HTERT RPE-1 (cell line): ENCODE data around the gene LRP3.
"Not testable (repeated sequence)": the region's sequence is repeated elsewhere in the genome, so short reads cannot be mapped to it uniquely, and the experiment has no call there.

Experiments
- in situ Hi-C: fragments of 300-500 bp; cut with MboI; formaldehyde crosslinking; loops from 4 replicates; pipeline ENCODE4 v1.14.3; 2020; ENCODE audit warnings: low sequenced_read_pairs

LRP3 gene, protein sequence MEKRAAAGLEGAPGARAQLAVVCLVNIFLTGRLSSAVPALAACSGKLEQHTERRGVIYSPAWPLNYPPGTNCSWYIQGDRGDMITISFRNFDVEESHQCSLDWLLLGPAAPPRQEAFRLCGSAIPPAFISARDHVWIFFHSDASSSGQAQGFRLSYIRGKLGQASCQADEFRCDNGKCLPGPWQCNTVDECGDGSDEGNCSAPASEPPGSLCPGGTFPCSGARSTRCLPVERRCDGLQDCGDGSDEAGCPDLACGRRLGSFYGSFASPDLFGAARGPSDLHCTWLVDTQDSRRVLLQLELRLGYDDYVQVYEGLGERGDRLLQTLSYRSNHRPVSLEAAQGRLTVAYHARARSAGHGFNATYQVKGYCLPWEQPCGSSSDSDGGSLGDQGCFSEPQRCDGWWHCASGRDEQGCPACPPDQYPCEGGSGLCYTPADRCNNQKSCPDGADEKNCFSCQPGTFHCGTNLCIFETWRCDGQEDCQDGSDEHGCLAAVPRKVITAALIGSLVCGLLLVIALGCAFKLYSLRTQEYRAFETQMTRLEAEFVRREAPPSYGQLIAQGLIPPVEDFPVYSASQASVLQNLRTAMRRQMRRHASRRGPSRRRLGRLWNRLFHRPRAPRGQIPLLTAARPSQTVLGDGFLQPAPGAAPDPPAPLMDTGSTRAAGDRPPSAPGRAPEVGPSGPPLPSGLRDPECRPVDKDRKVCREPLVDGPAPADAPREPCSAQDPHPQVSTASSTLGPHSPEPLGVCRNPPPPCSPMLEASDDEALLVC

DNA sequence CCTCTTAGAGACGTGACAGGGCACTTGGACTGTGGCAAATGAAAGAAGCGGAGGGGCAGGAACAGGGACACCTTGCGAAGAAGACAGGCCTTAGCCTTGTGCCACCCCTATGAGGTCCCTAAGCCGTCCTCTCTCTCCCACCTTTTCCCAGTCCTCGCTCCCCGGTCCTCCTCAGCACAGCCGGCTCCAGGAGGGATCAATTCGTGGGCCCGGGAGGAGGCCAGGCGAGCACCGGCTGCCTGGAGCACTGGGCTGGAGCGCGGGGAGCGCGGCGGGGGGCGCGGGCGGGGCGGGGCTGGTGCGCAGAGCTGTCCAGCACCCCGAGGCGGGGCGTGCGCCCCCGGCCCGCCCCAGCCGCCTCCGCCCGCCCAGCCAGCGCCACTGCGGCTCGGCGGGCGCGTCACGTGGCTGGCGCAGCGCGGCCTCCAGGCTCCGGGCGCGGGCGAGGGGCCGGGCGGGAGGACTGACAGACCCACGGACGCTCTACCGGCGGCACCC lies at the start of gene LRP3:
LRP3 (plus strand) TSS at position 466 of the 498 bp plus-strand sequence. CDS start 456 bp downstream, outside the sequence.
- in situ Hi-C loops, result no loop called here

DNA sequence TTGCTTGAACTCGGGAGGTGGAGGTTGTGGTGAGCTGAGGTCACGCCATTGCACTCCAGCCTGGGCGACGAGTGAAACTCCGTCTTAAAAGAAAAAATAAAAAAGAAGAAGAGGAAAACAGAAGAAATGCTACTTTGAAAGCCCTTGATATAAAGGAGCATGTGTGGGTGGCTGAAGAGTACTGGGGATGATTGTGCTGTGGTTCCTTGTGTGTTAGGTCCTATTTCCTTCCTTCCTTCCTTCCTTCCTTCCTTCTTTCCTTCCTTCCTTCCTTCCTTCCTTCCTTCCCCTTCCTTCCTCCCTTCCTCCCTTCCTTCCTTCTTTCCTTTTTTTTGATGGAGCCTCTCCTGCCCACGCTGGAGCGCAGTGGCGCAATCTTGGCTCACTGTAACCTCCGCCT lies 47.9 kb upstream of the LRP3 start:
- in situ Hi-C loops, result no loop called here

DNA sequence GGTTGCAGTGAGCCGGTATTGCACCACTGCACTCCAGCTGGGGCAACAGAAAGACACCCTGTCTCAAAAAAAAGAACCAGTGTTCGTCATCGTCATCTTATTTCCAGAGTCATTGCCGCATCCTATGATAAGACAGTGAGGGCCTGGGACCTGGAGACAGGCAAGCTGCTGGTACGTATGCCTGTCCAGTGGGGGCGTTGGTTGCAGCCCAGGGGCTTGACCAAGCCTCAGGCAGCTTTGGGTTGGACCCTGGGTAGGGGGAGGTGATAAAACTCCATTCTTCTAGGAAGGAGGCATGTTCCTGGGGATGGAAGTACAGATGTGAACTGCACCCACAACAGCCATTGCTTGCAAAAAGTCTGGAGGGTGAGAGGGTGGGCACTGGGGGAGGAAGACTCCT lies 46.6 kb upstream of the LRP3 start:
- in situ Hi-C loops, result no loop called here

DNA sequence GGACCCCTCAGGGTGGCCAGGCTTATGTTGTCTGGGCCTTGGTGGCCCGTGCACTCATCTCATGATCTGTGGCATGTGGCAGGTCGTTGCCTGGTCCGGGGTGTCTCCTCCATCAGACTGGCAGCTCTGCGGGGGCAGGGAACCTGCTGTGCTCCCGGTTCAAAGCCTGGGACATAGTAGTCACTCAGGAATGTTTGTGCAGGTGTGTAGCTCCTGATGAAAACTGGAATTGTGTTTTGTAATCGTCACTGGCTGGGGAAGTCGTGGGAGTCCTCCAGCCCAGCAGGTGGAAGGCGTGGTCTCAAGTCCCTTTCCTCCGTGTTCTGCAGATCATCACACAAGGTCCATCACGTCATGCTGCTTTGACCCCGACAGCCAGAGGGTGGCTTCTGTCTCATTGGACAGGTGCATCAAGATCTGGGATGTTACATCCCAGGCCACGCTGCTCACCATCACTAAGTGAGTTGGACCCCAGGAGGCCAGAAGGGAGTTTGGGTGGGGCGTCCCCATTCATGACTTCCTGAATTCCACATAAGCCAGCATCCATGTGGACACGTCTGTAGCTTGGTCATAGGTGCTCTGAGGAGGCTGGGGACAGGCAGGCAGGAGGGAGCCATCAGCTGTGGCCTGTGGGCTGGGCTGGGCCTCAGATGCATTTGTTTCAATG lies 43.1 kb upstream of the LRP3 start:
- in situ Hi-C loops, result no loop called here

DNA sequence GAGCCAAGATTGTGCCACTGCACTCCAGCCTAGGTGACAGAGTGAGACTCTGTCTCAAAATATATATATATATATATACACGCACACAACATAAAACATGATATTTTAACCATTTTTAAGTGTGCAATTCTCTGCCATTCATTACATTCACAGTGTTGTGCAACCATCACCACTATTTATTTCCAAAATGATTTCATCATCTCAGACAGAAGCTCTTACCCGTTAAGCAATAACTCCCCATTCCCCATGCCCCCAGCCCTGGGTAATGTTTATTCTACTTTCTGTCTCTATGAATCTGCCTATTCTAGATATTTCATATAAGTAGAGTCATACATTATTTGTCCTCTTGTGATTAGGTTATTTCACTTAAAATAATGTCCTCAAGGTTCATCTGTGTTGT lies 42.0 kb upstream of the LRP3 start:
- in situ Hi-C loops, result no loop called here

DNA sequence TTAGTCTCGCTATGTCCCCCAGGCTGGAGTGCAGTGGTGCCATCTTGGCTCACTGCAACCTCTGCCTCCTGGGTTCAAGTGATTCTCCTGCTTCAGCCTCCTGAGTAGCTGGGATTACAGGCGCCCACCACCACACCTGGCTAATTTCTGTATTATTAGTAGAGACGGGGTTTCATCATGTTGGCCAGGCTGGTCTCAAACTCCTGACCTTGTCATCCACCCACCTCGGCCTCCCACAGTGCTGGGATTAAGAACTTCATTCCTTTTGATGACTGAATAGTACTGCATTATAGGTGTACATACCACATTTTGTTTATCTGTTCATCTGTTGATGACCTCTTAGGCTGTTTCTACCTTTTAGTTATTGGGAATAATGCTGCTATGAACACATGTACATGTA lies 41.5 kb upstream of the LRP3 start:
- in situ Hi-C loops, result not testable (repeated sequence)

DNA sequence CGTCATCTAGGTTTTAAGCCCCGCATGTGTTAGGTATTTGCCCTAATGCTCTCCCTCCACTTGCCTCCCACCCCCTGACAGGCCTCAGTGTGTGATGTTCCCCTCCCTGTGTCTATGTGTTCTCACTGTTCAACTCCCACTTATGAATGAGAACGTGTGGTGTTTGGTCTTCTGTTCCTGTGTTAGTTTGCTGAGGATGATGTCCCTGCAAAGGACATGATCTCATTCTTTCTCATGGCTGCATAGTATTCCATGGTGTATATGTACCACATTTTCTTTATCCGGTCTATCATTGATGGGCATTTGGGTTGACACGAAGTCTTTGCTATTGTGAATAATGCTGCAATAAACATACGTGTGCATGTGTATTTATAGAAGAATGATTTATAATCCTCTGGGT lies 39.8 kb upstream of the LRP3 start:
- in situ Hi-C loops, result not testable (repeated sequence)

DNA sequence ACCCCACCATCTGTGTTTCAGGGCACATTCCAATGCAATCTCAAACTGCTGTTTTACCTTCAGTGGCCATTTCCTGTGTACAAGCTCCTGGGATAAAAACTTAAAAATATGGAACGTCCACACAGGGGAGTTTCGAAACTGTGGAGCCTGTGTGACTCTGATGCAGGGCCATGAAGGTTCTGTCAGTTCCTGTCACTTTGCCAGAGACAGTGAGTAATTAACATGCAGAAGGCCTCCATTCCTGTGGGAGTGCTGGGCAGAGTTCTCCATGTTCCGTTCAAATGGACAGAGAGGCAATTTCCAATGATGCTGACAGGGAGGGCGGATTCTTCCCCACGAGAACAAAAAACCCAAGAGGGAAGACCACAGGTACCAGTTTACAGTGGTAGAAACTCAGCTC lies 37.8 kb upstream of the LRP3 start:
- in situ Hi-C loops, result no loop called here

DNA sequence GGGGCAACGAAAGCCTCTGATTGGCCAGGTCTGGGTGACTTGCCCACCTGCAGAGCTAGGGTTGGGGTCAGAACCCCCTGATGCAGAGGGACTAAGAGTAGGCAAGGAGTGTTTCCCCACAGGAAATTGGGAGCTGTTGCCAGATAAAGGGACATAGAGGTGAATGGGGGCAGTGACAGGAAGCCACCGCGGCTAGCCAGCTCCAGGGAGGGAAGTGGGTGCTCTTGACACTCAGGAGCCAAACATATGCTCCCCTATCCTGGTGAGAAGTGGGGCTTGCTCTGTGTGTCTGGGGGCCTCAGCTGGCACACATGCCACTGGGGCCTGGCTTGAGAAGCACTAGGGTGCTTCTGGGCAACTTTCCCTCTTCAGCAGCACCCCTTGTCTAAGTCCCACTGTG lies 36.2 kb upstream of the LRP3 start:
- in situ Hi-C loops, result no loop called here

DNA sequence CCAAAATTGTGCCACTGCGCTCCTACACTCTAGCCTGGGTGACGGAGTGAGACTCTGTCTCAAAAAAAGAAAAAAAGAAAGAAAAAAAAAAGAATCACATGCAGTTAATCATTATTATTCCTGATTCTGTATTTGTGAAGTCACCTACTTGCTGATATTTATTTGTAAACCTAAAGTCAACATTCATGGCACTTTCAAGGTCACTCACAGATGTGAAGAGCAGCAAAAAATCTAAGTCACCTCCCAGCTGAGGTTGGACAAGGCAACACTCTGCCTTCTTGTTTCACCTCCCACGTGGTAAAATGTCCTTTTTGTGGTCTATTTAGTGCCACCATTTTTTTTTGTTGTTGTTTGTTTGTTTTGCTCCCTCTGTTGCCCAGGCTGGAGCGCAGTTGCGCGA lies 35.8 kb upstream of the LRP3 start:
- in situ Hi-C loops, result no loop called here

DNA sequence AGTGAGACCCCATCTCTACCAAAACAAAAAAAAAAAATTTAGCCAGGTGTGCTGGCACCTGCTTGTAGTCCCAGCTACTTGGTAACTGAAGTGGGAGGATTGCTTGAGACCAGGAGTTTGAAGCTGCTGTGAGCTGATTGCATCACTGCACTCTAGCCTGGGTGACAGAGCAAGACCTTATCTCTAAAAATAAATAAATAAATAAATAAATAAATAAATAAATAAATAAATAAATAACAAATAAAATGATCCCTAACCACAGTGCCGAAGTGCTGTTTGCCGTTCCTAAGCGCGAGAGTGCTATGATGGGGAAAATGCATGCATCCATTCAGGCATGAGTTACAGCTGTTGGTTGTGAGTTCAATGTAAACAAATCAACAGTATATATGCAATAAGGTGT lies 35.0 kb upstream of the LRP3 start:
- in situ Hi-C loops, result no loop called here

DNA sequence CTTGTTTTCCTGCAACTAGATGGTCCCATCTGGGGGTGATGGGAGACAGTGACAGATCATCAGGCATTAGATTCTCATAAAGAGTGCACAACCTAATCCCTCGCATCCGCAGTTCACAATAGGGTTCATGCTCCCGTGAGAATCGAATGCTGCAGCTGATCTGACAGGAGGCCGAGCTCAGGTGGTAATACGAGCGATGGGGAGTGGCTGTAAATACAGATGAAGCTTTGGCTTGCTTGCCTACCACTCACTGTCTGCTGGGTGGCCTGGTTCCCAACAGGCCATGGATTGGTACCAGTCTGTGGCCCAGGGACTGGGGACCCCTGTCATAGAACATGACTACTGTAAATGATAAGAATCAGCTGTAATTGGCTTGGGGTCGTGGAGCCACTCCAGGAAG lies 34.2 kb upstream of the LRP3 start:
- in situ Hi-C loops, result no loop called here

DNA sequence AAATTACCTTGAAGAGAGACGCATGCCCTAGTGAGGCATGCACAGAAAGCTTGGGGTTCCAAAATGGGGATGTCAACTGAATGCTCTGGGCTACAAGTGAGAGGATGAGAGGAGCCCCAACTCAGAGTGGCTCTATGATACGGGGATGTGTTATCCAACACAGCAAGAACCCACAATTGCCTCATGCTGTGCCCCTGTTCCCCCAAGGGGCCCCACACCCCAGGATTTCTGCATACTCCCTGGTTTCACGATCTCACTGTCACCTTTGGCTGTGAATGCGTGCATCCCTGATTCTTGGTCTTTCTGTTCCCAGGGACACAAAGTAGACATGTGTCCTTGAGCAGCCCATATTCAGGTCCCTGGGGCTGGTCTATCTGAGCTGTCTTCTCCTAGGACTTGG lies 32.9 kb upstream of the LRP3 start:
- in situ Hi-C loops, result no loop called here

DNA sequence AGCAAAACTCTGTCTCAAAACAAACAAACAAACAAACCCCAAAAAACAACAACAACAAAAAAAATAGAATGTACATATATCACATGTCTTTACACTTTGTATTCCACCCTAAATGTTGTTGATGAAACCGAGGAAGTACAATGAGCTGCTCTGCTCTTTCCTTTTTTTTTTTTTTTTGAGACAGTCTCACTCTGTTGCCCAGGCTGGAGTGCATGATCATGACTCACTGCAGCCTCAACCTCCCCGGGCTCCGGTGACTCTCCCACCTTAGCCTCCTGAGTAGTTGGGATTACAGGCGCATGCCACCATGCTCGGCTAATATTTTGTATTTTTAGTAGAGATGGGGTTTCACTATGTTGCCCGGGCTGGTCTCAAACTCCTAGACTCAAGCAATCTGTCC lies 30.6 kb upstream of the LRP3 start:
- in situ Hi-C loops, result no loop called here

DNA sequence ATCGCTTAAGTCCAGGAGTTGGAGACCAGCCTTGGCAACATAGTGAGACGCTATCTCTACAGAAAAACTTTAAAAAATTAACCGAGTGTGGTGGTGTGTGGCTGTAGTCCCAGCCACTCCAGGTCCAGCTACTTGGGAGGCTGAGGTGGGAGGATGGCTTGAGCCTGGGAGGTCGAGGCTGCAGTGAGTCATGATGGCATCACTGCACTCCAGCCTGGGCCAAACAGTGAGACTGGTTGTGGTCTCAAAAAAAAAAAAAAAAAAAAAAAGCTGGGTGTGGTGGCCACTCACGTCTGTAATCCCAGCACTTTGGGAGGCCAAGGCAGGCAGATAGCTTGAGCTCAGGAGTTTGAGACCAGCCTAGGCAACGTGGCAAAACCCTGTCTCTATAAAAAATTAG lies 28.1 kb upstream of the LRP3 start:
- in situ Hi-C loops, result not testable (repeated sequence)

DNA sequence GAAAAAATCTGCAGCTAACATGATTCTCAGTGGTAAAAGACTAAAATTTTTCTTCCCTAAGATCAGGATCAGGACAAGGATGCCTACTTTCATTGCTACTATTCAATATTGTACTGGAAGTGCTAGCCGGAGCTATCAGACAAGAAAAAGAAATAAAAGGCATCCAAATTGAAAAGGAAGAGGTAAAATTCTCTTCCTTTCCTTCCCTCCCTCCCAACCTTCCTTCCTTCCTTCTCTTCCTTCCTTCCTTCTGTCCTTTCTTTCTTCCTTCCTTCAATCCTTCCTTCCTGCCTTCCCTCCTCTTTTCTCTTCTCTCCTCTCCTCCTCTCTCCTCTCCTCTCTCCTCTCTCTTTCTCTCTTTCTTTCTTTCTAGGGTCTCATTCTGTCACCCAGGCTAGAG lies 26.7 kb upstream of the LRP3 start:
- in situ Hi-C loops, result no loop called here

DNA sequence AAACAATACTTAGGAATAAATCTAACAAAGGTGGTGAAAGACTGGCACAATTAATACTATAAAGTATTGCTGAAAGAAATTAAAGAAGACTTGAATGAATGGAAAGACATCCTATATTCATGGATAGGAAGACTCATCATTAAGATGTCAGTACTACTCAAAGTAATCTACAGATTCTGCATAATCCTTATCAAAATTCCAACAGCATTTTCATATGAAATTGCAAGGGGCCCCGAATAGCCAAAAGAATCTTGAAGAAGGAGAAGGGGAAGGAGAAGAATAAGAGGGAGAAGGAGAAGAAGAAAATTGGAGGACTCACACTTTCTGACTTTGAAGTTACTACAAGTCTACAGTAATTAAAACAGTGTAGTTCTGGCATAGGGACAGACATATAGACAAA lies 25.6 kb upstream of the LRP3 start:
- in situ Hi-C loops, result no loop called here

DNA sequence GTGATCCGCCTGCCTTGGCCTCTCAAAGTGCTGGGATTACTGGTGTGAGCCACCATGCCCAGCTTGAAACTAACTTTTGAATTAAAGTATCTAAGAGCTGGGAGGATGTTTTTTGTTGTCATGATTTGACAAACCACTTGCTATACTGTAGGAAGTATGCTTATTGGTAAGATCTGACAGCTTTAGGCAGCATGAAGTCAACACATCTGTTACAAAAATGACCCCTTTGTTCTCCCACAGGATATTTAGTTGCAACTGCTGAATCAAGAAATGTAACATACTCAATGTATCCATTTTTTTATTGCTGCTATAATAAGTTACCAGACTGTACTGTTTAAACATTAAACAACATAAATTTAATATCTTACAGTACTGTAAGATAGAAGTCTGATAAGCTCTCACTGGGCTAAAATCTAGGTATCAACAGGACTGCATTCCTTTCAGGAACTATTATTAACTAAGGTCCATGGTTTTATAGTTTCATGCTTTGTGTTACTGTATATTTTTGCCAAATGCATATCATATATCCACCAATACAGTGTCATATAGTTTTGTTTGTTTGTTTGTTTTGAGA lies 22.8 kb upstream of the LRP3 start:
- in situ Hi-C loops, result no loop called here

DNA sequence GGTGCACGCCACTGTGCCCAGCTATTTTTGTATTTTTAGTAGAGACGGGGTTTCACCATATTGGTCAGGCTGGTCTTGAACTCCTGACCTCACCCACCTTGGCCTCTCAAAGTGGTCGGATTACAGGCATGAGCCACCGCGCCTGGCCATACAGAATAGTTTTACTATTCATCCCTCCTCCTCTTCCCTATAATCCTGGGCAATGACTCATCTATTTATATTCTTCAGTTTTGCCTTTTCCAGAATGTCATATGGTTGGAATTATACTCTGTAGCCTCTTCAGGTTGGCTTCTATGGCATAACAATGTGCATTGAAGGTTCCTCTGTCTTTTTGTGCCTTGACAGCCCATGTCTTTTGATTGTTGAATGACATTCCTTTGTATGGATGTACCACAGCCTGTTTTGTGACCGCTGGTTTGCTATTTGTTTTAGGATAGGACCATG lies 22.2 kb upstream of the LRP3 start:
- in situ Hi-C loops, result no loop called here

DNA sequence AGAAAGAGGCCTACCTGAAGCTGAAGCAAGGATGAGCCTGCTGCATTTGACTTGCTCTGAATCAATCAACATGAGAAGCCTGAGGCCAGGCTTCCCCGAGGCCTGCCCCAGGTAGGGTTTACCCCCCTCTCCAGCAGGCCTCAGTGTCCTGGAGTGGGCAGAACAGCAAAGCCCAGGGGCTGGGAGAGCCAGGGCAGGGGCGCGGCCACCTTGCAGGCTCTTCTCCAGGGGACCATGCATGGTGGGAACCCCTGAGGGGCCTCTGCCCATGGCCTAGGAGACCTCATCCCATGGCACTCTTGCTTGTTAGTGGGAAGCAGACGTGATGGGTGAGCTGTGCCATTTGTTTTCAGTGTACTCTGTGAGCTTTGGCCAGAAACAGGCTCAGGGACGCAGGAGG lies 19.9 kb upstream of the LRP3 start:
- in situ Hi-C loops, result no loop called here

DNA sequence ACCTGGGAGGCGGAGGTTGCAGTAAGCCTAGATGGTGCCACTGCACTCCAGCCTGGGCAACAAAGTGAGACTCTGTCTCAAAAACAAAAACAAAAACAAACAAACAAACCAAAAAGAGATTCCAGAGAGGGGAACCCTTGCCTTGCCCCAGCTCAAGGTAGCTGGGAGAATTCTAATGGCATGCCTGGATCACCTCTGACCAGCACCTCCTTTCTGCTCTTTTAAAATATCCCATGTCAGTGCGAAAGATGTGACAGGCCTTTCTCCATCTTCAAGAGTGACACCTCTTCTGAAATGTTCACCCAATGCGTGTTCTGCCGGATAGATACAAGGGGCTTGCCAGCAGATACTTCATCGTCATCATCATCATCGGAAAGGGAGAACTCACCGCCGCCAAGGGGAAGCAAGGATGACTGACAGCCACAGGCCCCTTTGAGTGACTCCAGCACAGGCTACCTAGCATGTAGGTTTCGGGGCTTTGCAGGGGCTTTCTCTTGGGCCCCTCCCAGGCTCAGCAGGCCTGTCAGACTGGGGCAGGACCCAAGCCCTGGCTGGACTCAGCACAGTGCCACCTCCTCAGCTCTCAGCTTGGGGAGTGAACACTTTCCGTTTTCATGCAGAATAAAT lies 18.9 kb upstream of the LRP3 start:
- in situ Hi-C loops, result no loop called here
